ENCODE results near the gene BAG1. TPM values are rescaled to one million over a fixed set of nuclear protein-coding genes. Genes with fewer than 3 reads are reported as not detected.

The BAG1 gene
- polyA plus RNA-seq (2013, experiment 1 of 2) = 33.1 TPM
- 33.0 TPM for polyA plus RNA-seq (2013, experiment 2 of 2)

DNA sequence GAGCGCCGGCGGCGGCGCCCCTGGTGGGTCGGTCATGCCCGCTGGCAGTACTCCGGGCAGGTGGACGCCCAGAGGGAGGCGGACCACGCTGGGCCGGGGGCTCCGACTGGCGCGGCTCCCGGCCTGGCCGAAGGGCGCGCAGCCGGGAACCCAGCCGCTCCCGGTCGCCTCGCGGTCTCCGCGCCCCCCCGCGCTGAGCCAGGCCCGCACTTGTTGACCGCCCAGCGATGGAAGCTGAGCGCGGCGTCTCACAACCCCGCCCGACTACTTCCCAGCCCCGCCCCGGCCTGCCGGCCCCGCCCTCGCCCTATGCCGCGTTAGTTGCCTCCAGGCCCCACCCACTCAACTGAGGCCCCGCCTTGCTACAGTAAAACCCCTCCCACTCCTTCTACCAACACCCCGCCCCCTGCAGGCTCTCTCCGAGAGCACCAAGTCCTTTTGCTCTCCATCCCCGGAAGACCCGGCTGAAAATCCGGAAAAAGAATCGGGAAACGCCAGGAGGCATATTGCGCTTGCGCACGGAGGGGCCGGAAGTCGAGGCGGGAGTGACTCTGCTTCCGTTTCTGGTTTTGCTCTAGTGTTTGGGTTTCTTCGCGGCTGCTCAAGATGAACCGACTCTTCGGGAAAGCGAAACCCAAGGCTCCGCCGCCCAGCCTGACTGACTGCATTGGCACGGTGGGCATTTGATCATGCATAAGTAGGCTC lies at the start of gene BAG1, which contains the start of gene CHMP5:
TSS of gene BAG1 (minus strand) at position 236 of the 705 bp plus-strand sequence.
TSS of gene CHMP5 (plus strand) at position 577 of the 705 bp plus-strand sequence. CDS start at position 607, 30 bp downstream.
- peak within 1 kb of the TSS; percentile 44 to 89 for H3K14ac ChIP-seq (ENCODE audit: low read length in 2 of 2)
- H3K9ac ChIP-seq (ENCODE audit: low read length) = peak within 1 kb of the TSS; percentile 97
- peak within 1 kb of the TSS; percentile 4 to 79 for H3K18ac ChIP-seq (ENCODE audit: low read depth in 1 of 2, low read length in 2 of 2)
- peak within 1 kb of the TSS; percentile 88 for H4K91ac ChIP-seq (ENCODE audit: low read length)
- peaks cover 7 to 60% of the 10 kb centered on the region in 2 experiments for H3K36me3 ChIP-seq (ENCODE audit: control insufficient read depth in 1 of 2, insufficient read depth in 2 of 2, low read depth in 1 of 2, low read length in 2 of 2)
- DNase-seq = peak; percentile 99
- 1% methylated on average over 66 of the region's 67 CpGs for WGBS
- peaks cover 37% of the 10 kb centered on the region for H3K79me1 ChIP-seq (replicated peaks; ENCODE audit: low read length, poor library complexity, severe bottlenecking)
- H3K4me2 ChIP-seq (ENCODE audit: low read length, poor library complexity, severe bottlenecking) = peak within 1 kb of the TSS; percentile 67
- peak within 1 kb of the TSS in 1 of 2 experiments; percentile 97 for H3K23ac ChIP-seq (ENCODE audit: low read length in 2 of 2)
- peak within 1 kb of the TSS; percentile 15 for H2BK5ac ChIP-seq (ENCODE audit: low read depth, low read length, poor library complexity, severe bottlenecking)
- peaks cover 12% of the 10 kb centered on the region for H3K4me1 ChIP-seq (ENCODE audit: control insufficient read depth, insufficient read depth, low read depth, low read length)
- H2AFZ ChIP-seq (ENCODE audit: low read depth, low read length) = peak within 1 kb of the TSS; percentile 89
- H2BK12ac ChIP-seq (ENCODE audit: low read length in 2 of 2) = peak within 1 kb of the TSS in 1 of 2 experiments; percentile 49
- no peak within 1 kb of the TSS for H2BK15ac ChIP-seq (ENCODE audit: low read depth, poor library complexity, severe bottlenecking)
- H3K4ac ChIP-seq (ENCODE audit: low read depth in 1 of 2, low read length in 2 of 2) = peak within 1 kb of the TSS; percentile 69 to 97
- peak within 1 kb of the TSS; percentile 92 to 97 for H3K4me3 ChIP-seq (ENCODE audit: insufficient read depth in 1 of 2, low read depth in 1 of 2, low read length in 2 of 2)
- H2AK5ac ChIP-seq (ENCODE audit: low read length, severe bottlenecking) = peak within 1 kb of the TSS; percentile 47
- no peaks in the 10 kb centered on the region for H3K9me3 ChIP-seq (ENCODE audit: control insufficient read depth, low read length)
- peak within 1 kb of the TSS; percentile 73 for H3K27ac ChIP-seq (ENCODE audit: low read length, poor library complexity, severe bottlenecking)
- peak within 1 kb of the TSS; percentile 88 for H2BK120ac ChIP-seq (ENCODE audit: low read depth, low read length)
- H4K8ac ChIP-seq (ENCODE audit: low read length) = peak within 1 kb of the TSS; percentile 63
- no peaks in the 10 kb centered on the region for H3K27me3 ChIP-seq (ENCODE audit: control insufficient read depth in 1 of 2, insufficient read depth in 1 of 2, low read length in 2 of 2)

DNA sequence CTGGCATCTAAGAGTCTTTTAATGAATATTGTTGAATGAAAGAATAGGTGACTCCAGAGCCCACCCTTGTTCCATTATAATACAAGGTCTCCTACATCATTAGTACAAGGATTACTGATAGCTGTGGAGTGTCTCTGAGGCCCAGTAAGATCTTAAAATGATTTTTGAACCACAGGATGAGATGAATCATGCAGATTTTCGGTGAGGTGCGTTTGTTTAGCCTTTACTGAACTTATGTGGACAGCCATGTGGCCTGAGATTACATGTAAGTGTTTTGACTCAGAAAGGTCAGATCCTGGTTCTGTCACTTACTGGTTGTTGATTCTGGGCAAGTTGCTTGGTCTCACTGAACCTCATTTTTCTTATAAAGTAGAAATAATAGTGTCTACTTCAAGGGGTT lies 47.4 kb upstream of the BAG1 start:
- no peak overlapping the region for H3K18ac ChIP-seq (ENCODE audit: low read depth in 1 of 2, low read length in 2 of 2)
- H3K36me3 ChIP-seq (ENCODE audit: control insufficient read depth in 1 of 2, insufficient read depth in 2 of 2, low read depth in 1 of 2, low read length in 2 of 2) = peaks cover 32 to 99% of the 10 kb centered on the region in 2 experiments
- peaks cover 14% of the 10 kb centered on the region for H3K79me1 ChIP-seq (replicated peaks; ENCODE audit: low read length, poor library complexity, severe bottlenecking)
- no peak overlapping the region for H2BK120ac ChIP-seq (ENCODE audit: low read depth, low read length)
- no peak overlapping the region for H2AK5ac ChIP-seq (ENCODE audit: low read length, severe bottlenecking)
- H3K27me3 ChIP-seq (ENCODE audit: control insufficient read depth in 1 of 2, insufficient read depth in 1 of 2, low read length in 2 of 2) = no peaks in the 10 kb centered on the region
- no peak overlapping the region for H3K9ac ChIP-seq (ENCODE audit: low read length)
- no peak overlapping the region for H3K4ac ChIP-seq (ENCODE audit: low read depth in 1 of 2, low read length in 2 of 2)
- H4K8ac ChIP-seq (ENCODE audit: low read length) = no peak overlapping the region
- H3K4me3 ChIP-seq (ENCODE audit: insufficient read depth in 1 of 2, low read depth in 1 of 2, low read length in 2 of 2) = no peak overlapping the region
- no peak overlapping the region for H3K14ac ChIP-seq (ENCODE audit: low read length in 2 of 2)
- H4K91ac ChIP-seq (ENCODE audit: low read length) = no peak overlapping the region
- no peaks in the 10 kb centered on the region for H3K9me3 ChIP-seq (ENCODE audit: control insufficient read depth, low read length)
- no peak overlapping the region for H2BK12ac ChIP-seq (ENCODE audit: low read length in 2 of 2)
- 64% methylated on average over 2 of the region's 2 CpGs for WGBS
- no peak overlapping the region for H3K23ac ChIP-seq (ENCODE audit: low read length in 2 of 2)
- H2BK5ac ChIP-seq (ENCODE audit: low read depth, low read length, poor library complexity, severe bottlenecking) = no peak overlapping the region
- DNase-seq = no peak
- H3K4me1 ChIP-seq (ENCODE audit: control insufficient read depth, insufficient read depth, low read depth, low read length) = no peaks in the 10 kb centered on the region
- no peak overlapping the region for H3K27ac ChIP-seq (ENCODE audit: low read length, poor library complexity, severe bottlenecking)
- no peak overlapping the region for H2AFZ ChIP-seq (ENCODE audit: low read depth, low read length)
- no peak overlapping the region for H3K4me2 ChIP-seq (ENCODE audit: low read length, poor library complexity, severe bottlenecking)
- H2BK15ac ChIP-seq (ENCODE audit: low read depth, poor library complexity, severe bottlenecking) = no peak overlapping the region

GRCh38 chr9:33310748-33311147 lies 46.2 kb upstream of the BAG1 start:
- Histone ChIP-seq H3K18ac (ENCODE audit: low read depth in 1 of 2, low read length in 2 of 2) (no peak overlapping the region), H4K91ac (ENCODE audit: low read length) (no peak overlapping the region), H2BK12ac (ENCODE audit: low read length in 2 of 2) (no peak overlapping the region), H3K4me2 (ENCODE audit: low read length, poor library complexity, severe bottlenecking) (no peak overlapping the region), H3K4ac (ENCODE audit: low read depth in 1 of 2, low read length in 2 of 2) (no peak overlapping the region), H2BK5ac (ENCODE audit: low read depth, low read length, poor library complexity, severe bottlenecking) (no peak overlapping the region), H2AFZ (ENCODE audit: low read depth, low read length) (no peak overlapping the region), H2BK120ac (ENCODE audit: low read depth, low read length) (no peak overlapping the region), H2AK5ac (ENCODE audit: low read length, severe bottlenecking) (no peak overlapping the region), H3K9me3 (ENCODE audit: control insufficient read depth, low read length) (no peaks in the 10 kb centered on the region), H3K27me3 (ENCODE audit: control insufficient read depth in 1 of 2, insufficient read depth in 1 of 2, low read length in 2 of 2) (no peaks in the 10 kb centered on the region), H3K23ac (ENCODE audit: low read length in 2 of 2) (no peak overlapping the region), H2BK15ac (ENCODE audit: low read depth, poor library complexity, severe bottlenecking) (no peak overlapping the region), H3K36me3 (ENCODE audit: control insufficient read depth in 1 of 2, insufficient read depth in 2 of 2, low read depth in 1 of 2, low read length in 2 of 2) (peaks cover 32 to 99% of the 10 kb centered on the region in 2 experiments), H3K14ac (ENCODE audit: low read length in 2 of 2) (no peak overlapping the region), H4K8ac (ENCODE audit: low read length) (no peak overlapping the region), H3K4me1 (ENCODE audit: control insufficient read depth, insufficient read depth, low read depth, low read length) (no peaks in the 10 kb centered on the region), H3K79me1 (replicated peaks; ENCODE audit: low read length, poor library complexity, severe bottlenecking) (peaks cover 22% of the 10 kb centered on the region), H3K4me3 (ENCODE audit: insufficient read depth in 1 of 2, low read depth in 1 of 2, low read length in 2 of 2) (no peak overlapping the region), H3K9ac (ENCODE audit: low read length) (no peak overlapping the region), H3K27ac (ENCODE audit: low read length, poor library complexity, severe bottlenecking) (no peak overlapping the region)
- 100% methylated on average over 1 of the region's 2 CpGs for WGBS
- DNase-seq = no peak

- no peak overlapping the region for H2BK120ac ChIP-seq (ENCODE audit: low read depth, low read length)
- no peak overlapping the region for H3K4me3 ChIP-seq (ENCODE audit: insufficient read depth in 1 of 2, low read depth in 1 of 2, low read length in 2 of 2)
- DNase-seq = no peak
- no CpG with 5 or more reads among the region's 1 CpG for WGBS
- H2BK12ac ChIP-seq (ENCODE audit: low read length in 2 of 2) = no peak overlapping the region
- no peak overlapping the region for H4K8ac ChIP-seq (ENCODE audit: low read length)
- peaks cover 32 to 100% of the 10 kb centered on the region in 2 experiments for H3K36me3 ChIP-seq (ENCODE audit: control insufficient read depth in 1 of 2, insufficient read depth in 2 of 2, low read depth in 1 of 2, low read length in 2 of 2)
- H3K9ac ChIP-seq (ENCODE audit: low read length) = no peak overlapping the region
- H3K23ac ChIP-seq (ENCODE audit: low read length in 2 of 2) = no peak overlapping the region
- H3K4me2 ChIP-seq (ENCODE audit: low read length, poor library complexity, severe bottlenecking) = no peak overlapping the region
- no peak overlapping the region for H2AFZ ChIP-seq (ENCODE audit: low read depth, low read length)
- peaks cover 24% of the 10 kb centered on the region for H3K79me1 ChIP-seq (replicated peaks; ENCODE audit: low read length, poor library complexity, severe bottlenecking)
- no peaks in the 10 kb centered on the region for H3K4me1 ChIP-seq (ENCODE audit: control insufficient read depth, insufficient read depth, low read depth, low read length)
- no peak overlapping the region for H3K18ac ChIP-seq (ENCODE audit: low read depth in 1 of 2, low read length in 2 of 2)
- H3K9me3 ChIP-seq (ENCODE audit: control insufficient read depth, low read length) = no peaks in the 10 kb centered on the region
- H3K14ac ChIP-seq (ENCODE audit: low read length in 2 of 2) = no peak overlapping the region
- H4K91ac ChIP-seq (ENCODE audit: low read length) = no peak overlapping the region
- H3K27ac ChIP-seq (ENCODE audit: low read length, poor library complexity, severe bottlenecking) = no peak overlapping the region
- H3K4ac ChIP-seq (ENCODE audit: low read depth in 1 of 2, low read length in 2 of 2) = no peak overlapping the region
- H2BK15ac ChIP-seq (ENCODE audit: low read depth, poor library complexity, severe bottlenecking) = no peak overlapping the region
- no peak overlapping the region for H2AK5ac ChIP-seq (ENCODE audit: low read length, severe bottlenecking)
- H2BK5ac ChIP-seq (ENCODE audit: low read depth, low read length, poor library complexity, severe bottlenecking) = no peak overlapping the region
- H3K27me3 ChIP-seq (ENCODE audit: control insufficient read depth in 1 of 2, insufficient read depth in 1 of 2, low read length in 2 of 2) = no peaks in the 10 kb centered on the region
These were observed 45.4 kb upstream of the BAG1 start for GRCh38 chr9:33309903-33310302.
